GM12878 (cell line): Measurements from ENCODE around the gene GARS1. TPM values are rescaled to one million over a fixed set of nuclear protein-coding genes. Genes with fewer than 3 reads are reported as not detected.

Experiments
- CHD1 ChIP-seq: IDR thresholded peaks from 2 replicates; pipeline ENCODE4 v1.6.1; 2012; ENCODE audit warnings: low read depth, low read length, improper control_type of control experiment
- DPF2 ChIP-seq: fragments of 450-650 bp; IDR thresholded peaks from 2 replicates; pipeline ENCODE4 v1.6.1; 2017; ENCODE audit warnings: mild to moderate bottlenecking
- IRF5 ChIP-seq: fragments of 450-650 bp; IDR thresholded peaks from 2 replicates; pipeline ENCODE4 v1.6.1; 2017; ENCODE audit warnings: borderline replicate concordance
- MTA3 ChIP-seq: IDR thresholded peaks from 2 replicates; pipeline ENCODE4 v1.6.1; 2012; ENCODE audit warnings: low read length, inconsistent platforms, borderline replicate concordance
- MXI1 ChIP-seq: fragments of 150-350 bp; IDR thresholded peaks from 2 replicates; pipeline ENCODE4 v1.6.1; 2011; ENCODE audit warnings: low read depth, mild to moderate bottlenecking, inconsistent platforms, low read length, improper control_type of control experiment
- PML ChIP-seq: IDR thresholded peaks from 2 replicates; pipeline ENCODE4 v1.6.1; 2012; ENCODE audit warnings: low read length, inconsistent platforms
- PRDM15 ChIP-seq: fragments of 450-650 bp; formaldehyde crosslinking; IDR thresholded peaks from 2 replicates; pipeline ENCODE4 v1.4.0; 2020; ENCODE audit warnings: mild to moderate bottlenecking, moderate library complexity
- TBL1XR1 ChIP-seq: IDR thresholded peaks from 2 replicates; pipeline ENCODE4 v1.6.1; 2012; ENCODE audit warnings: low read depth, low read length, improper control_type of control experiment
- ZBED1 ChIP-seq: IDR thresholded peaks from 2 replicates; pipeline ENCODE4 v1.6.1; 2016; ENCODE audit warnings: borderline replicate concordance
- ZNF384 ChIP-seq: IDR thresholded peaks from 2 replicates; pipeline ENCODE4 v1.6.1; 2012; ENCODE audit warnings: low read depth, mild to moderate bottlenecking, low read length, improper control_type of control experiment, borderline replicate concordance
- ZZZ3 ChIP-seq: IDR thresholded peaks from 2 replicates; pipeline ENCODE4 v1.6.1; 2011; ENCODE audit warnings: low read depth; ENCODE audit not compliant: control insufficient read depth, insufficient read length
- polyA plus RNA-seq, 11 experiments: library from polyadenylated mRNA; depleted of rRNA in 4 of 11; unstranded in 6 of 11; stranded (reverse) in 5 of 11; fragments of >200 nt; fragmentation: Nextera tagmentation in 4 of 11; fragmentation: Illumina TruSeq in 1 of 11; extraction: Ambion mirVana in 4 of 11; extraction: Trizol in 1 of 11; gene quantifications; 1 replicate in 1 of 11; 2 replicates in 10 of 11; pipeline versions ENCODE4 v1.2.1 to v1.2.3, GENCODE V29; 2011 to 2016; ENCODE audit warnings: inconsistent platforms in 2 of 11, missing spikeins in 2 of 11, low read depth in 1 of 11
- total RNA-seq, 4 experiments: library from RNA; depleted of rRNA in 3 of 4; stranded (reverse); fragments of >200 nt in 3 of 4; fragmentation: Illumina TruSeq in 1 of 4; extraction: Trizol in 1 of 4; gene quantifications; 2 replicates each; pipeline versions ENCODE4 v1.2.1 to v1.2.3, GENCODE V29; 2013 to 2021

The GARS1 gene
- total and polyA plus RNA-seq, 10 of the 15 experiments (the other 5 are each of a cell fraction or from before 2014, with no cell fraction given), result 120 to 361 (median 187) TPM

GRCh38 chr7:30566596-30566995 is 28.1 kb upstream of the GARS1 start (continued):
- TF ChIP-seq IRF5, result no peak
- TF ChIP-seq PRDM15 (CRISPR knock-in tag), result no peak
- TF ChIP-seq ZZZ3, result no peak
- no peak for TF ChIP-seq ZBED1
- TF ChIP-seq PML, result no peak
- TF ChIP-seq CHD1, result no peak
- no peak for TF ChIP-seq ZNF384
- TF ChIP-seq MXI1, result no peak
- TF ChIP-seq MTA3, result no peak
- TF ChIP-seq TBL1XR1, result no peak
- TF ChIP-seq DPF2, result no peak
- TF ChIP-seq, all 136 proteins: peak for 0
